Natural killer cell treated with Interleukin-12 subunit alpha and Interleukin-12 subunit beta and Interleukin-15 and Interleukin-18, amount 100 ng/mL, for 72 hours (primary cell): ENCODE data around the gene NSUN7. TPM values are rescaled to one million over a fixed set of nuclear protein-coding genes. Genes with fewer than 3 reads are reported as not detected.
"Not testable (repeated sequence)": the region's sequence is repeated elsewhere in the genome, so short reads cannot be mapped to it uniquely, and the experiment has no call there.

Experiments used
- ATAC-seq, 2 donors: fragments of 150-1000 bp; cut with Tn5 transposase in 1 of 2; sonication (Bioruptor Pico), chemical (Tn5 transposase) in 1 of 2; 2 replicates each; pipeline ENCODE4 v1.10.0; 2021
- DNase-seq: peaks from one replicate; pipeline ENCODE4 v3.0.0; 2022; ENCODE audit warnings: low spot score
- H3K27ac Mint-ChIP-seq, 2 donors: 1 replicate in 1 of 2; 2 replicates in 1 of 2; pipeline ENCODE4 v1.8.0; 2022; ENCODE audit warnings: mixed read lengths in 2 of 2, mild to moderate bottlenecking in 1 of 2, moderate library complexity in 1 of 2
- H3K27me3 Mint-ChIP-seq, 2 donors: 1 replicate in 1 of 2; 2 replicates in 1 of 2; pipeline ENCODE4 v1.8.0; 2022; ENCODE audit warnings: mixed read lengths in 2 of 2
- H3K36me3 Mint-ChIP-seq: one replicate; pipeline ENCODE4 v1.8.0; 2022; ENCODE audit warnings: mixed read lengths
- H3K4me1 Mint-ChIP-seq, 2 donors: 1 replicate in 1 of 2; 2 replicates in 1 of 2; pipeline ENCODE4 v1.8.0; 2022; ENCODE audit warnings: low read depth in 2 of 2, mixed read lengths in 2 of 2, mild to moderate bottlenecking in 1 of 2
- H3K4me3 Mint-ChIP-seq: one replicate; pipeline ENCODE4 v1.8.0; 2022; ENCODE audit warnings: mixed read lengths
- H3K9me3 Mint-ChIP-seq: 2 replicates; pipeline ENCODE4 v1.8.0; 2022; ENCODE audit warnings: mixed read lengths
- total RNA-seq, 2 donors: library from RNA; stranded (reverse); gene quantifications; one replicate each; pipeline ENCODE4 v1.2.3, GENCODE V29; 2022

The NSUN7 gene, protein sequence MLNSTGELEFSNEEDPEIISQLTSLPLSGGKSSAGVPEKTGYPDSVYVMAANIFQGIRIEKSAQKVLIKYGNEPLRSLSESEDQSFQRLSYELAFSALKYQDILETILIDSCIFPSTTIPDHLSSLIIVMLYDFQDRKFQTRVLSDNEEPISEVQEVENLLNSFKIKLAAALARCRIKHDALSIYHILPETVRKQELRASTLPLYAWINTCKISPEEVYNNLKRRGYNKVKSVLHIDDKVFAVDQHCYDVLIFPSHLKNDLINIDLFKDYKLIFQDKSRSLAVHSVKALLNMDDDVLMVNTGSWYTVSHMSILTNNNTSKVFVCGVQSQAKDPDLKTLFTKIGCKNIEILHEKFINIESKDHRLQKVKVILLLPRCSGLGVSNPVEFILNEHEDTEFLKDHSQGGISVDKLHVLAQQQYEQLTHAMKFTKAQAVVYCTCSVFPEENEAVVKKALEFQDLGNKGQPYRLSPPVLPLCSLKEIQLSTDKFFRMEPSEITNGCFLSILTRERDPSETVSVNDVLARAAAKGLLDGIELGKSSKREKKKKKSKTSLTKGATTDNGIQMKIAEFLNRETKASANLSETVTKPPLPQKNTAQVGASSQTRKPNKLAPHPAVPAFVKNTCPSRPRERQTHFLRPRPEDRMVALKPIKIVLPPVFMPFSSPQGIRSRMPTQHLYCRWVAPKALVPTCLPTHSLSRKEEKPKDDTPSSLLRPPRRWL
- under 1 TPM in 1 of 2 donors, not detected in 1; 0.12 TPM for total RNA-seq

- Mint-ChIP-seq H3K27me3 (peaks cover 25 to 40% of the 10 kb centered on the region in 2 donors), H3K4me3 (peak within 1 kb of the TSS; percentile 32), H3K9me3 (no peaks in the 10 kb centered on the region), H3K27ac (no peak within 1 kb of the TSS), H3K4me1 (peaks cover 2 to 5% of the 10 kb centered on the region in 2 donors), H3K36me3 (no peaks in the 10 kb centered on the region)
- peak; percentile 33 to 40 for ATAC-seq
- peak; percentile 60 for DNase-seq
Measured at GRCh38 chr4:40749717-40750460, at the start of gene NSUN7. Gene NSUN7, plus strand, starts transcription at chr4:40749955. Its CDS starts 739 bp downstream, at chr4:40750694.

GRCh38 chr4:40702137-40702799, 47.5 kb upstream of the NSUN7 start:
- DNase-seq (no peak), ATAC-seq (no peak)
- Mint-ChIP-seq H3K27me3 (peaks cover 2 to 6% of the 10 kb centered on the region in 2 donors), H3K27ac (peak overlapping the region in 1 of 2 donors; percentile 32), H3K36me3 (no peaks in the 10 kb centered on the region), H3K9me3 (no peaks in the 10 kb centered on the region), H3K4me1 (peaks cover 5 to 7% of the 10 kb centered on the region in 2 donors), H3K4me3 (peak overlapping the region; percentile 3)

DNA sequence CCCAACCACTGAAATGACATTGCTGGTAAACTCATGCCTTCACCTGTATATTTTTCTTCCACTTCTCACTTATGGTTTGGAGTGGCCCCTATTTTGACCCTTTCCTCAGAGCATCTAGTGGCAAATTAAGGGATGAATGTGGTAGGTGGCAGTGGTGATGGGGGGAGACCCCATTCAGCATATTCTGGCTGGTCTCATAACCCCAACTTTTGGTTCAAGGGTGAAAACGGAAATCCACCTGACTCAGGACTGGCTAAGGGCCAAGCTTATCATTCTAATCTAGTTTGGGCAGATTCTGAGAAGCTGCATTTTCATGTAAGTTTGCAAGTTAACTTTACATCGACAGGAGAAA, 47.0 kb upstream of the NSUN7 start:
- peaks cover 5 to 7% of the 10 kb centered on the region in 2 donors for H3K4me1 Mint-ChIP-seq
- H3K27ac Mint-ChIP-seq = peak overlapping the region in 1 of 2 donors; percentile 32
- peaks cover 2 to 8% of the 10 kb centered on the region in 2 donors for H3K27me3 Mint-ChIP-seq
- no peaks in the 10 kb centered on the region for H3K9me3 Mint-ChIP-seq
- H3K36me3 Mint-ChIP-seq = no peaks in the 10 kb centered on the region
- DNase-seq (no peak), ATAC-seq (no peak)
- H3K4me3 Mint-ChIP-seq = no peak overlapping the region

DNA sequence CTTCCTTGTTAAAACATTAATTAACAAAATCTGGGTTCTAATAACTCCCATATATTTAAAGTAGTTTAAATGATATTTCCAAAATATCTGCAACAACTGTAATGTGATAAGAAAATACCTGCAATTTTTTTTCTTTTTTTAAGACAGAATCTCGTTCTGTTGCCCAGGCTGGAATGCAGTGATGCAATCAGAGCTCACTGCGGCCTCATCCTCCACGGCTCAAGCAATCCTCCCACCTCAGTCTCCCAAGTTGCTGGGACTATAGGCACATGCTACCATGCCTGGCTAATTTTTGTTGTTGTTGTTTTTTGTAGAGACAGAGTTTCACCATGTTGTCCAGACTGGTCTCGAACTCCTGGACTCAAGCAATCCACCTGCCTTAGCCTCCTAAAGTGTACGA, 45.7 kb upstream of the NSUN7 start:
- Mint-ChIP-seq H3K4me3 (no peak overlapping the region), H3K27ac (no peak overlapping the region), H3K9me3 (no peaks in the 10 kb centered on the region), H3K4me1 (peaks cover 6 to 7% of the 10 kb centered on the region in 2 donors), H3K36me3 (no peaks in the 10 kb centered on the region), H3K27me3 (peaks cover 5 to 21% of the 10 kb centered on the region in 2 donors)
- DNase-seq (no peak), ATAC-seq (no peak)

GRCh38 chr4:40710484-40711254, 39.1 kb upstream of the NSUN7 start:
- Mint-ChIP-seq H3K27ac (peak overlapping the region in 1 of 2 donors; percentile 79), H3K27me3 (peaks cover 9 to 38% of the 10 kb centered on the region in 2 donors), H3K9me3 (peaks cover 5% of the 10 kb centered on the region), H3K4me3 (peak overlapping the region; percentile 42), H3K4me1 (peaks cover 11 to 14% of the 10 kb centered on the region in 2 donors), H3K36me3 (no peaks in the 10 kb centered on the region)
- ATAC-seq (peak in 1 of 2 donors; percentile 67), DNase-seq (no peak)

- H3K4me1 Mint-ChIP-seq = peaks cover 11 to 14% of the 10 kb centered on the region in 2 donors
- not testable (repeated sequence) for H3K27ac Mint-ChIP-seq, DNase-seq, H3K36me3 Mint-ChIP-seq, ATAC-seq, H3K9me3 Mint-ChIP-seq, H3K4me3 Mint-ChIP-seq
- H3K27me3 Mint-ChIP-seq = peaks cover 7 to 40% of the 10 kb centered on the region in 2 donors
Measured at GRCh38 chr4:40713001-40713400, 36.8 kb upstream of the NSUN7 start.

DNA sequence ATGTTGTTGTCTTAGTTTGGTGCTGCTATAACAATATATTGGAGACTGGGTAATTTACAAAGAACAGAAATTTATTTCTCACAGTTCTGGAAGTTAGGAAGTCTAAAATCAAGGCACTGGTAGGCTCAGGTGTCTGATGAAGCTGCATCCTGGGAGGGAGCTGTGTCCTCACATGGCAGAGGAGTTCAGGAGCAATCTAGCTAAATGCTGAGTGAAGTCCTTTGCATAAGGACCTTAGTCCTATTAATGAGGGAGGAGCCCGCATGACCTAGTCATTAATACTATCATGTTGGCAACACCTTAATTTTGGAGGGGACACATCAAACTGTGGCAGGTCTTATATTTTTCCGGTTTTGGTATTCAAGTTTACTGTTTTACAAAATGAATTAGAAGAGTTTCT, 36.0 kb upstream of the NSUN7 start:
- peaks cover 13 to 14% of the 10 kb centered on the region in 2 donors for H3K4me1 Mint-ChIP-seq
- H3K4me3 Mint-ChIP-seq = no peak overlapping the region
- DNase-seq (no peak), ATAC-seq (no peak)
- H3K36me3 Mint-ChIP-seq = no peaks in the 10 kb centered on the region
- peaks cover 9 to 32% of the 10 kb centered on the region in 2 donors for H3K27me3 Mint-ChIP-seq
- peaks cover 5% of the 10 kb centered on the region for H3K9me3 Mint-ChIP-seq
- no peak overlapping the region for H3K27ac Mint-ChIP-seq

DNA sequence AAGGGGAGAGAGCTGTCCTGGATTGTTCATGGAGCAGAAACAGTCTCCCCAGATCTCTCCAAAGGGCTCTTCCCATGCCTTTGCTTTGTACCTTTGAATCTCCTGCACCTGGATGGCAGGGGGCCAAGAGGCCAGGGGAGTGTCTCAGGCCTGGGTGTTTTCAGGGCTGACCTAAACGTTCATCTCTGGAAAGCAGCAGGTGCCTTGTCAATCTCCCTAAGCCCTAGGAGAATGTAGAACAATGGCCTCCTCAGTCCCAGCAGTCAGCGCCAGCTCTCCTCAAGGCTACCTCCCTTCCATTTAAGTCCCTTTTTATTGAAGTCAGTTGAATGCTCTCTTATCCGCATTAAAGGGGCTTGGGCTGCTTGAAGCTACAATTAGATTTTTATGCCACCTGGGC, 31.2 kb upstream of the NSUN7 start:
- Mint-ChIP-seq H3K4me3 (no peak overlapping the region), H3K9me3 (no peaks in the 10 kb centered on the region), H3K4me1 (peaks cover 0 to 16% of the 10 kb centered on the region in 2 donors), H3K27me3 (peaks cover 3 to 7% of the 10 kb centered on the region in 2 donors), H3K27ac (peak overlapping the region in 1 of 2 donors; percentile 56), H3K36me3 (no peaks in the 10 kb centered on the region)
- no peak for DNase-seq
- no peak for ATAC-seq

- ATAC-seq = no peak
- Mint-ChIP-seq H3K36me3 (no peaks in the 10 kb centered on the region), H3K27ac (peak overlapping the region in 1 of 2 donors; percentile 56), H3K4me1 (peaks cover 0 to 16% of the 10 kb centered on the region in 2 donors), H3K9me3 (no peaks in the 10 kb centered on the region), H3K27me3 (peaks cover 3 to 7% of the 10 kb centered on the region in 2 donors), H3K4me3 (no peak overlapping the region)
- DNase-seq = no peak
Measured at GRCh38 chr4:40719008-40719623, 30.6 kb upstream of the NSUN7 start.

GRCh38 chr4:40720351-40720750, 29.4 kb upstream of the NSUN7 start:
- DNase-seq = no peak
- no peak for ATAC-seq
- H3K27ac Mint-ChIP-seq = no peak overlapping the region
- no peaks in the 10 kb centered on the region for H3K36me3 Mint-ChIP-seq
- peaks cover 0 to 16% of the 10 kb centered on the region in 2 donors for H3K4me1 Mint-ChIP-seq
- no peaks in the 10 kb centered on the region for H3K9me3 Mint-ChIP-seq
- no peak overlapping the region for H3K4me3 Mint-ChIP-seq
- peaks cover 3 to 7% of the 10 kb centered on the region in 2 donors for H3K27me3 Mint-ChIP-seq

- no peaks in the 10 kb centered on the region for H3K36me3 Mint-ChIP-seq
- DNase-seq (no peak), ATAC-seq (no peak)
- H3K27me3 Mint-ChIP-seq = peaks cover 3 to 7% of the 10 kb centered on the region in 2 donors
- peaks cover 0 to 16% of the 10 kb centered on the region in 2 donors for H3K4me1 Mint-ChIP-seq
- H3K4me3 Mint-ChIP-seq = no peak overlapping the region
- H3K9me3 Mint-ChIP-seq = no peaks in the 10 kb centered on the region
- H3K27ac Mint-ChIP-seq = no peak overlapping the region
Measured at GRCh38 chr4:40720916-40721315, 28.8 kb upstream of the NSUN7 start.

GRCh38 chr4:40721730-40722171, 28.0 kb upstream of the NSUN7 start:
- H3K27me3 Mint-ChIP-seq = peaks cover 3 to 5% of the 10 kb centered on the region in 2 donors
- DNase-seq = no peak
- peaks cover 0 to 16% of the 10 kb centered on the region in 2 donors for H3K4me1 Mint-ChIP-seq
- H3K36me3 Mint-ChIP-seq = no peaks in the 10 kb centered on the region
- H3K4me3 Mint-ChIP-seq = no peak overlapping the region
- H3K9me3 Mint-ChIP-seq = no peaks in the 10 kb centered on the region
- peak; percentile 56 to 57 for ATAC-seq
- H3K27ac Mint-ChIP-seq = no peak overlapping the region
